ENCODE results near the gene DCBLD1.
"Not testable (repeated sequence)": the region's sequence is repeated elsewhere in the genome, so short reads cannot be mapped to it uniquely, and the experiment has no call there.

The DCBLD1 gene

GRCh38 chr6:117503211-117503610, 20.7 kb downstream of the DCBLD1 start:
- DNase-seq: no peak

DNA sequence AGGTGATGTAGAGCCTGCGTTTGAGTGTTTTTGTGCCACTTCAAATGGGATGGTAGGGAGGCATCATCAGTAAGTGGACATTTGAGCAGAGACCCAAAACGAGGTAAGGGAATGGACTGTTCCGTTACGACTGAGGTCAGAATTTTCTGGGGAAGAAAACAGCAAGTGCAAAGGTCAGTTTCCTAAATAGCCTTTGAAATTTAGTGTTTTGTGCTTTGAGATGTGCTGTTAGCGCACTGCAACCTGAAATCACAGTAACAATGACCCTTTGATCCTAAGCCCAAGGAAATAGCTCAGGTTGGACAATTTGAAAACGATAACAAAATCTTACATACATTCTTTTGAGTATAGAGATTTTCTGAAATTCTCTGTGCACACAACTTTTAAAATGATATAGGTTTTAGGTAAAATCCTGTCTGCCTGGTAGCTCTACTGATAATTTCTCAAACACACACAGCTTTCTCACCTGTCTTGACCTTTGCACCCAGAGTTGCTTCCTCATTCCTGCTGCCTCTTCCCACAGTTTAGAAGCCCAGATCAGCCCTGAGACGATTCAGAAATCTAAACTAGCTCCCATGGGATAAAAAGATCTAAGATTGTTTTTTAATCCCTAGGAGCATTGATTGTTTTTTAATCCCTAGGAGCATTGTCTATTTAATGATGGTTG, 22.1 kb downstream of the DCBLD1 start:
- DNase-seq: no peak

DNA sequence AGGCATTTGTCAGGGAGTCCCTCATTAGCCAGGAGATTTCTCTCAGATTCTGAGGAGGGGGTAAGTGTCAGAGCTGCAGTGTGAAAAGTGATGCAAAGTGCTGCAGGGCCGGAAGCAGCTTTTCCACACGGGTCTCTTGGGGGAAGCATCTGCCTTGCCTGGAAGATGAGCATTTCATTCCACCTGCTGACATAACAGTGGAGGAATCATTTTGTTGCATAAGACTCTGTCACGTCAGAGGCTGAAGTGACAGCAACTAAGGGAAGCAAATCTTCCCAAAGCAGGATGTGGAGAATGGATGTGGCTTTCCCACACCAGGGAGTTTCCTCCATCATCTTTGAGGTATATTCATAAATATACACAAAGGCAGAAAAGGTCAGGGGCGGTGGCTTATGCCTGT, 22.8 kb downstream of the DCBLD1 start:
- DNase-seq: no peak

GRCh38 chr6:117506180-117506835, 23.8 kb downstream of the DCBLD1 start:
- DNase-seq: no peak

DNA sequence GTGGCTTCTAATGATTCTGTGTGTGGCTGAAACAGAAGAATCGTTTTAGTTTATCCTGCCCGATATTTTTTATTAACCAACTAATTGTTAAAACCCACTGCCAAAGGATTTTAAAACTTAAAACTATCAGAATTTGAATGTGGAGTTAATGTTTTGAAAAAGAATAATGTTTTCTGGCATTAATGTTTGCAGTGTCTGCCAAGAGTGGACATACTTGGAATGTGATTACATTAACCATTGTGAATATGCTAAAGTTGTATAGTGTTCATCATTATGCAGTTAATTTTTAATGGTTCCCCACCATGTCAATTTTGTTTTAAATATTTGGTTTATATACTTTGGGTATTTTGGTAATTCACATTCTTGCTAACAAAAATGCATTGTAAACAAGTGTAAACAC, 24.4 kb downstream of the DCBLD1 start:
- DNase-seq: no peak

- DNase-seq: no peak
These were observed 26.0 kb downstream of the DCBLD1 start for GRCh38 chr6:117508450-117508971.

GRCh38 chr6:117509021-117509420, 26.5 kb downstream of the DCBLD1 start:
- no peak for DNase-seq

- DNase-seq: no peak
These were observed 29.8 kb downstream of the DCBLD1 start for GRCh38 chr6:117512056-117512828.

DNA sequence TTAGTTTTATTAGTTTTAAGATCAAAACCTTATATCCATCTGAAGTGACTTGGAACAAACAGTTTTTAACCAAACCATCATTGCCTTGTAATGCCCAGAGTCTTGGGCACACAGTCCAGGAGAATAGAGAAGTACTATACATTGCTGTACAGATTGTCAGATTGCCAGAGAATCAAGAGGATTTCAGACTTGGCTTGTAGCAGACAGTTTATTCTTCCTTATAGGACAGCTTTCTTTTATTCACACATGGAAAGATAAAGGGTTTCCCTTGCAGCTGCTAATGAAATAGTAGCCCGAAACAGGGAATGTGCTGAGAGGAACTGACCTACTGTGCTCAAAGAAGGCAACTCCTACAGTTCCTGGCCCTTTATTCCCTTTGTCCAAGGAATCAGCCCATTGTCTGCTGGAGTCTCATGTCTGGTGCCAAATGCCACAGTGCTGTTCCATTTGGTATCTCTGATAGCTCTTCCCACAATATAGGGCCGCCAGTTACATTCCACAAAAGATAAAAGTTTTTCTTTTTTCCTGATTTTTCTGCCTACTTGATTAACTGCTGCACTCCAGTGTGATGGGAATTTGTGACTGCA, 30.6 kb downstream of the DCBLD1 start:
- DNase-seq: no peak

- DNase-seq: no peak
These were observed 31.4 kb downstream of the DCBLD1 start for GRCh38 chr6:117513778-117514365.

DNA sequence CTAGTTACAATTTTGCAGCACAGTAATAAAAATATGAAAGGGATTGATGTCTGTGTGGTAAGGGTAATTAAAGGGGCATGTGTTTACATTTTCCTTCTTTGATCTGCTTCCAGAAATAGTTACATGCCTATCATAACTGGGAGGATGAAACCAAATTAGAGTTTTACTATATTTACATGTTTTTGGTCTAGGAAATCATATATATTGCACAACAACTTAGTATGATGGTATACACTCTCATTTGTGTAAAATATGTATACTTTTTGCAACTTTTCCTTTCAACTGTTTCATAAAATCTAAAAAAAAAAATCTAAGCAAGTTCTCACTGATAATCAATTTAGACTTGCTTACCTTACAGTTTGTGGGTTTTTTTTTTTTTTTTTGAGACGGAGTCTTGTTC, 32.2 kb downstream of the DCBLD1 start:
- no peak for DNase-seq

DNA sequence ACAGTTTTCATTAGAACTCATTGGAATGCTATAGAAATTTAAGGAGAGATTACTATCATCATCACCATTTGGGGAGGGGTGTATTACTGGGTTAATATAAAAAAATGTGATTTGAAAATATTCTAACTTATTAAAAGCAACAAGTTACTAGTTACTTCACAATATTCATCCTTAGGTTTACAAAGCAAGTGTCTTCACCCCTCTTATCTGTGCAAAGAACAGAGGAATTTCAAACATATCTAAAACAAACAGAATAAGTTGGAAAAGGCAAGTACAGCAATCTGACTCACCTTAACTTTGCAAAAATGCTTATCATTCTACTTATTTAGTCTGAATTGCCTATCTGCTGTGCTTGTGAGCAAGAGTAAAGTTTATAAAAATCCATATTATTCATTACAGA, 32.9 kb downstream of the DCBLD1 start:
- DNase-seq: no peak

DNA sequence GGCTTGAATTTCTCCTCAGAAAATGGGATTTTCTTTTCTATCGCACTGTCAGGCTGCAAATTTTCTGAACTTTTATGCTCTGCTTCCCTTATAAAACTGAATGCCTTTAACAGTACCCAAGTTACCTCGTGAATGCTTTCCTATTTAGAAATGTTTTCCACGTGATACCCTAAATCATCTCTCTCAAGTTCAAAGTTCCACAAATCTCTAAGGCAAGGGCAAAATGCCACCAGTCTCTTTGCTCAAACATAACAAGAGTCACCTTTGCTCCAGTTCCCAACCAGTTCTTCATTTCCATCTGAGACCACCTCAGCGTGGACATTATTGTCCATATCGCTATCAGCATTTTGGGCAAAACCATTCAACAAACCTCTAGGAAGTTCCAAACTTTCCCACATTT, 35.5 kb downstream of the DCBLD1 start:
- not testable (repeated sequence) for DNase-seq

- no peak for DNase-seq
These were observed 36.4 kb downstream of the DCBLD1 start for GRCh38 chr6:117518870-117519269.

DNA sequence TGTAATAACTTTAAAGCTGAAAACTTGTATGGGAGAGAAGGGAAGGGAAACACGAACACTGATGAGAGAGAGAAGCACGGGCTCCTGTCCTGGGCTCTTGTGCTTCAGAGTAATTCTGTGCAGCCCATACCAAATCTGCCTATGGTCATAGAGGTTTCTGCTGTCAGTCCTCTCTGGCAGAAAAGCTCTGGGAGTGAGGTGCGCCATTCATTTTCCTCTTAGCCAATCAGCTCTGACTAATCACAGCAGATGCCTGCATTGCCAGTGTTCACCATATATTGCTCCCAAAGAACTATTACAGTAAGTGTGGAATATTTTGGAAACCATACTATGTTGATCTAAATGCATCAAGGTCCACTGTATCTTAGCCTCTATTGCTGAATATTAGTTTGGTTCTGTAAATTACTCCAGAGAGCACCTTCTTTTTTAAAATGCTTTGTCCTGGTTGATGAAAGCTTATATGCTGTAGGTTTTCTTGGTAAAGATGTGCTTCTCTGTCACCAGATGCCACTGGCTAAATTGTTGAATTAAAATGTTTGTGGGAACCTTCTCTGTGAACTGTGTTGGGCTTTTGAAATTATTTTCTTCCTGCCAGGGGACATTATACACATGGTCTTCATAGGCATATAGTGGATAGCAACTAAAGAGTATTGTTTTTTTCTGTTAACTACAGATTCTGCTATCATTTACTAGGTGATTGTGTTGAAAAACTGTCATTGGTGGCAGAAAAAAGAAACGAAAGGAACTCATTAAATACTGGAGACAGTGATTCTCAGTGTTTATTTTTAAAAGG, 38.3 kb downstream of the DCBLD1 start:
- DNase-seq: no peak

- DNase-seq: no peak
These were observed 39.5 kb downstream of the DCBLD1 start for GRCh38 chr6:117521791-117522502.

GRCh38 chr6:117525607-117526006, 43.1 kb downstream of the DCBLD1 start:
- no peak for DNase-seq

DNA sequence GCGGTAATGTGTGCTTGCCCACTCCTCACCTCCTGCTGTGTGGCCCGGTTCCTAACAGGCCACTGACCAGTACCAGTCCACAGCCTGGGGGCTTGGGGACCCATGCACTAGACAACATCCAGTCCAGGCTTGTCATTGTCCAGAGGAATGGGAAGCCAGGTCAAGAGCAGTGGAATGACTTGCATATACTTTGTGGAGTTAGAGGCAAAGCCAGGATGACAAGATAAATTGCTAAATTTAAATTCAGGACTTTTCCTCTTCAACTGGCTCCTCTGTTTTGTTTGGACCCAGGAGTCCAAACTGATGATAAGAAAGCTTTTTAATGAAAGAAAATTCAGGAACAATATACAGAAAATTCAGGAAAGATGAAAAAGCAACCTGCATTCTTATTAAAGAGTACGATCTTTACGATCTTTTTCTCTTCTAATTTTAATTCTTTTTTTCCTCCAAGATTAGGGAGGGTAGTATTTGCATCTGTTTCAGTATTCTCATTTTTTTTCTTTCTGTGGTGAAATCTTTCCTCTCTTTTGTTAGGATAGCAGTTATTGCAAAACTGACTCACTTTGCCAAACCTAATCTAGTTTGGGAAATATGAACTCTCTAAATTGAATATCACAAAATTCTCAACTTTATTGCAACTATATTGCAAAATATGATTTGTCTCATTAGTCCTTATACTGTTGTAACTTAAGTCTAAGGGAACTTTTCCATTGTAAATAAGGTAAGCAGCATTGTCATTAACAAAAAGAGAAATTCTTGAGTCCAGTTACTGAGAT, 48.2 kb downstream of the DCBLD1 start:
- DNase-seq: no peak

- no peak for DNase-seq
These were observed 48.9 kb downstream of the DCBLD1 start for GRCh38 chr6:117531346-117531745.
